Activated CD4-positive, alpha-beta T cell treated with anti-CD3 and anti-CD28 coated beads for 1 hour (primary cell): ENCODE results near the gene OR51F2.
"Not testable (repeated sequence)": the region's sequence is repeated elsewhere in the genome, so short reads cannot be mapped to it uniquely, and the experiment has no call there.

Experiments used
- DNase-seq: peaks from one replicate; pipeline ENCODE4 v3.0.0-alpha.2; 2020

Gene OR51F2

GRCh38 chr11:4821021-4821420 lies at the start of gene OR51F2:
TSS of gene OR51F2 (plus strand) at chr11:4821321. CDS start at chr11:4821422, 101 bp downstream.
- DNase-seq = no peak

- no peak for DNase-seq
These were observed 38.7 kb upstream of the OR51F2 start for GRCh38 chr11:4782454-4782853.

GRCh38 chr11:4797206-4797605 lies 23.9 kb upstream of the OR51F2 start:
- DNase-seq = no peak

- DNase-seq = no peak
These were observed 22.5 kb upstream of the OR51F2 start for GRCh38 chr11:4798427-4799183.

- DNase-seq = not testable (repeated sequence)
These were observed 19.8 kb upstream of the OR51F2 start for GRCh38 chr11:4801316-4801715.

GRCh38 chr11:4804280-4804679 lies 16.8 kb upstream of the OR51F2 start, which contains the start of gene OR52R1:
TSS of gene OR52R1 (minus strand) at chr11:4804380. CDS start at chr11:4804380, 0 bp downstream.
- DNase-seq = no peak

GRCh38 chr11:4808476-4808875 lies 12.6 kb upstream of the OR51F2 start:
- DNase-seq = no peak

- DNase-seq = no peak
These were observed 11.9 kb upstream of the OR51F2 start for GRCh38 chr11:4809246-4809645.

GRCh38 chr11:4825132-4825531 lies 4.0 kb downstream of the OR51F2 start:
- no peak for DNase-seq

GRCh38 chr11:4826425-4826824 lies 5.3 kb downstream of the OR51F2 start:
- DNase-seq = no peak

- no peak for DNase-seq
These were observed 9.2 kb downstream of the OR51F2 start for GRCh38 chr11:4830346-4830745.

- DNase-seq = no peak
These were observed 9.8 kb downstream of the OR51F2 start for GRCh38 chr11:4830909-4831308.

- DNase-seq = no peak
These were observed 18.9 kb downstream of the OR51F2 start for GRCh38 chr11:4839851-4840549.

- no peak for DNase-seq
These were observed 27.9 kb downstream of the OR51F2 start, which contains the start of gene OR51S1 for GRCh38 chr11:4848908-4849532. TSS of gene OR51S1 (minus strand) at chr11:4849208. CDS start at chr11:4849208, 0 bp downstream.

GRCh38 chr11:4851033-4851432 lies 29.9 kb downstream of the OR51F2 start:
- no peak for DNase-seq

GRCh38 chr11:4854286-4854685 lies 33.2 kb downstream of the OR51F2 start:
- not testable (repeated sequence) for DNase-seq

GRCh38 chr11:4862447-4863236 lies 41.5 kb downstream of the OR51F2 start:
- DNase-seq = no peak

- no peak for DNase-seq
These were observed 42.8 kb downstream of the OR51F2 start for GRCh38 chr11:4863876-4864275.

- no peak for DNase-seq
These were observed 44.7 kb downstream of the OR51F2 start for GRCh38 chr11:4865855-4866254.
